Measurements from ENCODE around the gene ADISSP. TPM values are rescaled to one million over a fixed set of nuclear protein-coding genes. Genes with fewer than 3 reads are reported as not detected.
A peak's percentile ranks its signal among the peaks of the same experiment; 100 is the strongest.

Gene ADISSP
- total and polyA plus RNA-seq, 2 of the 13 experiments (the other 11 are each of a cell fraction or from before 2014, with no cell fraction given), result 38.3 to 90.6 TPM

- no peak for TF ChIP-seq DDIT3 (CRISPR knock-in tag; IDR thresholded peaks at IDR 0.05)
- TF ChIP-seq ZNF569 (CRISPR knock-in tag; IDR thresholded peaks at IDR 0.05; ENCODE audit: borderline replicate concordance), result peak; percentile 33; the same call in 1 of the 2 replicates
- TF ChIP-seq ISL2 (CRISPR knock-in tag; IDR thresholded peaks at IDR 0.05), result peak; percentile 21; the same call in 1 of the 2 replicates
- TF ChIP-seq PHF20 (CRISPR knock-in tag; IDR thresholded peaks at IDR 0.05), result no peak; the same call in none of the 2 replicates
- peak; percentile 76 for TF ChIP-seq ZBTB33 (CRISPR knock-in tag; IDR thresholded peaks at IDR 0.05)
- TF ChIP-seq SNAPC2 (CRISPR knock-in tag; IDR thresholded peaks at IDR 0.05), result peak; percentile 26; the same call in 1 of the 2 replicates
- peak; percentile 66; the same call in 1 of the 2 replicates for TF ChIP-seq NCOR1 (IDR thresholded peaks at IDR 0.05; ENCODE audit: borderline replicate concordance, low read length)
- 0 out of 2 replicates have a peak, but pooled peaks have one; percentile 10 for TF ChIP-seq ZFP1 (CRISPR knock-in tag; IDR thresholded peaks at IDR 0.05)
- peak; percentile 52 for TF ChIP-seq MYC (CRISPR knock-in tag; IDR thresholded peaks at IDR 0.05; ENCODE audit: borderline replicate concordance)
- TF ChIP-seq MAFK (conservative IDR thresholded peaks at IDR 0.05 in 1 of 2, IDR thresholded peaks at IDR 0.05 in 1 of 2; ENCODE audit: low read length in 2 of 2), result no peak
- peak; percentile 76; the same call in 1 of the 2 replicates for TF ChIP-seq ZNF24 (IDR thresholded peaks at IDR 0.05)
- no peak for TF ChIP-seq CBX2 (IDR thresholded peaks at IDR 0.05; ENCODE audit: low read depth, low read length)
- 0 out of 2 replicates have a peak, but pooled peaks have one; percentile 19 for TF ChIP-seq CBX2 (CRISPR knock-in tag; IDR thresholded peaks at IDR 0.05; ENCODE audit: low read depth)
- peak; percentile 67; the same call in 1 of the 2 replicates for TF ChIP-seq ZNF572 (CRISPR knock-in tag; IDR thresholded peaks at IDR 0.05)
- peak; percentile 97 for TF ChIP-seq ZMYM2 (CRISPR knock-in tag; IDR thresholded peaks at IDR 0.05)
- no peak; the same call in 1 of the 2 replicates for TF ChIP-seq GFI1 (CRISPR knock-in tag; IDR thresholded peaks at IDR 0.05; ENCODE audit: borderline replicate concordance)
- TF ChIP-seq SP5 (CRISPR knock-in tag; IDR thresholded peaks at IDR 0.05; ENCODE audit: borderline replicate concordance, low read depth), result peak; percentile 60; the same call in 1 of the 2 replicates
- TF ChIP-seq PTBP1 (IDR thresholded peaks at IDR 0.05; ENCODE audit: low read depth, low read length, poor library complexity, severe bottlenecking), result peak; percentile 96
- no peak; the same call in 1 of the 2 replicates for TF ChIP-seq DMTF1 (CRISPR knock-in tag; IDR thresholded peaks at IDR 0.05)
- no peak for TF ChIP-seq FOXK2 (IDR thresholded peaks at IDR 0.05)
- TF ChIP-seq ZKSCAN8 (CRISPR knock-in tag; IDR thresholded peaks at IDR 0.05; ENCODE audit: borderline replicate concordance), result peak; percentile 62; the same call in 1 of the 2 replicates
- TF ChIP-seq DZIP1 (CRISPR knock-in tag; IDR thresholded peaks at IDR 0.05), result peak; percentile 84; the same call in 1 of the 2 replicates
These were observed 28.2 kb upstream of the ADISSP start, which contains the start of gene CDC25B (continued) for GRCh38 chr20:3795511-3796468.

Measured in HepG2 (cell line).